Esophagus squamous epithelium (tissue), 4 donors: ENCODE data around the gene TEKT5.

Experiments used
- CTCF ChIP-seq, 6 experiments: fragments of 450-650 bp in 4 of 6; fragments of 200-600 bp in 2 of 6; sonication (generic) in 2 of 6; IDR thresholded peaks; one replicate each; pipeline ENCODE4 v1.5.1; 2016 to 2019; ENCODE audit warnings: antibody characterized with exemption in 6 of 6, mild to moderate bottlenecking in 4 of 6, moderate library complexity in 4 of 6
- POLR2A ChIP-seq, 4 donors: fragments of 450-650 bp; IDR thresholded peaks; one replicate each; pipeline ENCODE4 v1.6.1; 2017; ENCODE audit warnings: antibody characterized with exemption in 4 of 4, mild to moderate bottlenecking in 4 of 4, moderate library complexity in 3 of 4

DNA sequence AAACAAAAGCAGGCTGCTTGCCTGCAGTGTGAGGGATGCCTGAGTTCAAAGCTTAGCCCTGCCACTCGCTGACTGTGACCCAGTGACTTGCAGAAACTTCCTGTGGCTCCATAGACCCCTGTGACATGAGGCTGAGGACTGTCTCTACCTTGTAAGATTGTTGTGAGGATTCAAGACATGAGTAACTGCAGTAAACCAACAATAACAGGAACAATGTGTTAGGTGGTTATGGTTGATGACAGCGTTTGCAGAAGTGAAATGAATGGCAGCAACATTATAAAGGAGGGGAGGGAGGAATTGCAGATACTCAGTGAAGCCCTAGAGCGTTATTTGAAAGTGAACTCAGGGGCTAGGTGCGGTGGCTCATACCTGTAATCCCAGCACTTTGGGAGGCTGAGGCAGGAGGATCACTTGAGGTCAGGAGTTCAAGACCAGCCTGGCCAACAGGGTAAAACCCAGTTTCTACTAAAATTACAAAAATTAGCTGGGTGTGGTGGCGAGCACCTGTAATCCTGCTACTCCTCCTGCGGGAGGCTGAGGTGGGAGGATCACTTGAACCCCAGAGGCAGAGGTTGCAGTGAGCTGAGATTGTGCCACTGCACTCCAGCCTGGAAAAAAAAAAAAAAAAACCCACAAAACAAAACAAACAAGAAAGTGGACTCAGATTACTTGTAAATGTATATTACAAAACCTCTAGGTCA is 80.8 kb downstream of the TEKT5 start:
- TF ChIP-seq CTCF (IDR thresholded peaks at IDR 0.05) (no peak), POLR2A (IDR thresholded peaks at IDR 0.05) (no peak)
